ENCODE data around the gene FBRS.
"Not testable (repeated sequence)": the region's sequence is repeated elsewhere in the genome, so short reads cannot be mapped to it uniquely, and the experiment has no call there.

FBRS gene

DNA sequence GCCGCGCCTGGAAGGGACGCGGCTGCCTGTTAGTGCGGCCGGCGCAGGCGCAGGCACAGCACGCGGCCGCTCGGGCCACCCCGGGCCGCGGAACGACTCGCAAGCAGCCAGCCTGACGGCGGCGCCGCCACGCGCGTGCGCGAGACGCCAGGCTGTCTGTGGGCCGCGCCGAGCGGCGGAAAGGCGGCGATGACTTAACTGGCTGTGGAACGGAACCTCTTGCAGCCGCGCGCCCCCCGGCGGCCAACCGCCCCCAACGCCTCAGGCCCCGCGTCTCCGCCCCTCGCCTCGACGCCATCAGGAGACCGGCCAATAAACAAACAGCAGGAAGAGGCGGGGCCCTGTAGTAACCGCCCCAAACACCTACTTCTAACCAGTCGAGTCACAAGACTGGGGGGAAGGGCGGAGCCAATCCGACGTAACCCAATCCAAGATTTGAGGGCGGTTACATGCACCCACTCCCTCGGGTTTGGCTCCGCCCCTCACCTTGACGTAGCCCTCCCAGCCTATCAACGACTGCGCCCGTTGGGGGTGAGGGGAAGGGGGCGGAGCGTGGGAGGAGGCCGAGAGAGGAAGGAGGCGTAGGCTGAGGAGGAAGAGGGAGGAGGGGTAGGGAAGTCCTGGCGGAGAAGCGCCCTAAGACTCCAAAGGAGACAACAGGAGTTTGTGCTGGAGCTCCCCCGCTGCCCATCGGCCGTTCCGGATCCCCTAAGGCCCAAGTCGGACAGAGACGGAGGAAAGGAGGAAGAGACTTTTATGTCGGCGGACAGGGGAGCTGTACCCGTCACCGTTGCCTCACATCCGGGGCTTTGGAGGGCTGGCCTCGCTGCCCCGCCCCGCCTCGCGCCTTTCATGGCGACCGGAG lies at the start of gene FBRS:
FBRS (plus strand) TSS at position 566 of the 865 bp plus-strand sequence. CDS start 1,088 bp downstream, outside the sequence.
- peak; percentile 72 to 74 for ATAC-seq

DNA sequence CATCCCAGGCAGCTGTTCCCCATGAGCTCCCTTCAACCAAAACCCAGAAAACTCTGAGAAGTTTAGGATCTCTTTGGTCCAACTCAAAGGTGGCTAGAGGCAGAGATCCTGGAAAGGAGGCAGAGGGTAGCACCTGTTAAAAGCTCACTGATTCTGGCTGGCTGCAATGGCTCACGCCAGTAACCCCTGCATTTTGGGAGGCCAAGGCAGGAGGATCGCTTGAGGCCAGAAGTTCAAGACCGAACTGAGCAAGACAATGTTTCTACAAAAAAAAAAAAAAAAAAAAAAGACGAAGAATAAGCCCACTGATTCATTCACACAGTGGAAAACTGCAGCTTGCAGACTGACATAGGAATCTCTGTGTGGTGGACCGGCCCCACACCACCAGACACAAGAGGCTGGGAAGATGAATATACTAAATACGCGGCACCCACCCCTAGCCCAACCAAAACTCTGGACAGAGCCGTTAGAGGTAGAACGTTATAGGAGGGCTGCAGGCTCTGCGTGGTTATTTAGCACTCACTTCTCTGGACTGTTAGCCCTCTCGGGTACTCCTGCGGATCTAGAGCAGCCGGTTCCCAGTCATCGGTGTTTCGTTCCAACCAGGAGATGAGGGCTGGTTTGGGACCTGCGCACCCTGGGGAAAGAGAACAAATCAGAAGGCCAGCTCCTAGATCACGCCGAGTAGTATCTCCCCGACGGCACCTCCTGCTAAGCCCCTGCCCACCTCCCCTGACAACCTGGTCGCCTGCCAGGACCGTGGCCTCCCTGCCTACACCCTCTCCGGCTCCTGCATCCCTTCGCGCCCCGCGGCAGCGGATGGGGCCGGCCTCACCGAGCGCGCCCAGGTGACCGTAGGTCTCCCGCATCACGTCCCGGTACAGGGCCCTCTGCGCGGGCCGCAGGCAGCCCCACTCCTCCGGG lies 49.0 kb upstream of the FBRS start:
- ATAC-seq, result peak; percentile 46 to 61

DNA sequence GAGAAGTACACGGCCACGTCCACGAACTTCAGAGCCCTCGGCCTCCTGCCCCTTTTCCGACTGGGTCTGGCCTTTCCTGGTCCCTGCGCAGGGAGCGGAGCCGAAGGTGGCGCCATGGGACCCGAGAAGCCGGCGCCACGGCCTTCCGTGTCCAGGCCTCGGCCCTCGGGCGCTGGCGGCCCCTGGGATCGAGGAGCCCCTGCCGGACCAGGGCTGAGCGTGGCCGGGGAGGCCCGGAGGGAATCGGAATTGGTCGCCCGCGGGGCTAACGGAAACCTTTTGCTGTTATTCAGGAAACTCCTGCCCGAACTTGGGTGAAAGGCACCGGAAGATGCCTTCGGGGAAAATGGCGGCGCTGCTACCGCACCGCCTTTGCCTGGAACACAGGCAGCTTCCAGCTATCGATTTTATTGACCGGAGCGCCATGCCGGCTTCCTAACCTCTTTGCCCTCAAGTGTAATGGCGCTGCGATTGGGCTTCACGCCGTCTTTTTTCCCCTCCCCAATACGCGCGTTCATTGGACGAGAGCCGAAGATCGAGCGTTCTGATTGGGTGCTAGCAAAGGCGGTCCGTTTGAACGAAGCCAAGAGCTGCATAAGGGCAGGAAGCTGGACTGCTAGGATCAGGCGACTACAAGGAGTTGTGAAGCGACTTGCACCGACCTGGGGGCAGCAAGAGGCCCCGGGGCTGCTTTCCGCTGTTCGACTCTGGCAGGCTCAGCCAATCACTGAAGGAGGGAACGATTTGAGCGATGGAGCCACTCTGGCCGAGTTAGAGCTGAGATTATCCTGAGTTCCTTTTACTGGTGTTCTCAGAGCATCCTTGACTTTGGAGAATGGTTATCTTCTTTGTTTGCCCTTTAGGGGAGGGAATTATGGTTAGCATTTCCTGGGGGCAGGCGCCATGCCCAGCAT lies 48.0 kb upstream of the FBRS start, which contains the start of gene ZNF689:
ZNF689 (minus strand) TSS at position 464 of the 914 bp plus-strand sequence; CDS start at position 116, 348 bp downstream.
- ATAC-seq, result peak; percentile 91 to 94

DNA sequence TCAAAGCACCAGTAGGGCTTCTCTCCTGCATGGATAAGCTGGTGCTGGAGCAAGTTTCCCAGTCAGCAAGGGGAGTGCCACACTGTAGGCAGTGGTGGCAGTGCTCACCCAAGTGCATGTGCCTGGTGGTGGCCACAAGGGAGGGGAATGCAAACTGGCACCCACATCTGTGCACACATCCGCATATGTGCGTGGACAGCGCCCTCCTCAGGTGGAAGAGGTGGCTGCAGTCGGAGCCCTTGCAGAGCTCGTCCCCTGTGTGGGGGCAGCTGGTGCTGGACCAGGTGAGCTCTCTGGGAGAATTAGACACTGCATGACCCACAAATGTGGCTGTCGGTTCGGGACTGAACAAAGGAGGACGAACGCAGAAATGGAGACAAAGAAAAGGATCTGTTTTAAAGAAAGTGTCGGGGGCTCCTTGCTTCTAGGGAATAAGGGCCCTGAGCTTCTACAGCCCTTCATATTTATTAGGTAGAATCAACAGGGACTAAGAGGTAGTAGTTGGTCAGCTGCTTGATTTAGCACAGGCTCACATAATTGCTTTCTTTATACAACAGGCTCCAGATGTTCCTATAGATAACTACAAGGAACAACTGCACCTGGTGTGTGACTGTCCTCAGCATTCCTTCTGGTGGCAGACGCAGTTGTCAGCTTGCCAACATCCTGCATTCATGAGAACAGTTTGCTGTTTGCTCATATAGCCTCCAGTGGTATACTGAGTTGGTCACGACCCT lies 42.7 kb upstream of the FBRS start:
- peak; percentile 71 to 72 for ATAC-seq

DNA sequence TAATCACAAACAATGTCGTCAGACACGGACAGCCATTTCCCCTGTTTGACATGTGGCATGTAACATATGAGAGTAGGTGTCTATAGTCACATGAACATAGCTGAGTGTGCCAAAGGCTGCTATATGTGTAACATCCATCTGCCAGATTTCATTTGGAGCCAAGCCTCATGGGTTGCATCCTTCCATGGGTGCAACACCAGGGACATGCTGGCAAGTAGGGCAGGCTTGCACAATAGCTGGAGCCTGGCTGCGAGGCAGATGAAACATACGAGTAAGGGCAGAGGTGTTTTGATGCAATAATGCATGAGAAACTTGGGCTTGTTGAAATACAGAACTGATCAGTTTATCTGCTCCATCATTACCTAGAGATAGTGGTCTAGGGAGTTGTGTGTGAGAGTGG lies 39.0 kb upstream of the FBRS start:
- ATAC-seq, result no peak

DNA sequence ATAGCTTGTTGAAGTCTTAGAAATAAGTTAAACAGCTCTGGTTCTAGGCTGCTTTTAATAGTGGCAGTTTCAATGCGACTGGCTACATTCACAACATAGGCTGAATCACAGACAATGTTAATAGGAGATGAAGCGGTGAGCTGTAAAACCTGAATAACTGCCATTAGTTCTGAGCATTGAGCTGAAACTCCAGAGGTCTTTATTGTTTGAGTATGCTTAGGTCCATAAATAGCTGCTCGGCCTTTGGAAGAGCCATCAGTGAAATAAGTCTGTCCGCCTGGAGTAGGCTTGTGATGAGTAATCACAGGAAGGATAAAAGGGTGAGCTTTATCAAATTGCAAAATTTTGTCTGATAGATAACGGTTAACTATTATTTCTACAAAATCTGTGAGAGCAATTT lies 38.6 kb upstream of the FBRS start:
- no peak for ATAC-seq

DNA sequence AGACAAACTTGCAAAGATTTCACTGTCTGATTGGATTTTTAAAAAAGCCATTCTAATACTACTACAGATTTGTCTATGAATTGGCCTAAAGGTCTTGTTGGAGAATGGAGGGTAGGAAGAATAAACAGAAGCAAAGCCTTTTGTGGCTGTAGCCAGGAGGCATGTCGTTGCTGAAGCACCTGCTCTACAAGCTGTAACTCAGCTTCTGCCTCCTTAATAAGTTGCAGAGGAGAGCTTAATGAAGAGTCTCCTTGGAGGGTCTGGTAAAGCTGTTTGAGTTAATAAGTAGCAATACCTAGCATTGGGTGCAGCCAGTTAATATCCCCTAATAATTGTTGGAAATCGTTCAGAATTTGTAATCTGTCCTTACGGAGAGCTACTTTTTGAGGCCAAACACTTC lies 38.1 kb upstream of the FBRS start:
- ATAC-seq, result no peak

DNA sequence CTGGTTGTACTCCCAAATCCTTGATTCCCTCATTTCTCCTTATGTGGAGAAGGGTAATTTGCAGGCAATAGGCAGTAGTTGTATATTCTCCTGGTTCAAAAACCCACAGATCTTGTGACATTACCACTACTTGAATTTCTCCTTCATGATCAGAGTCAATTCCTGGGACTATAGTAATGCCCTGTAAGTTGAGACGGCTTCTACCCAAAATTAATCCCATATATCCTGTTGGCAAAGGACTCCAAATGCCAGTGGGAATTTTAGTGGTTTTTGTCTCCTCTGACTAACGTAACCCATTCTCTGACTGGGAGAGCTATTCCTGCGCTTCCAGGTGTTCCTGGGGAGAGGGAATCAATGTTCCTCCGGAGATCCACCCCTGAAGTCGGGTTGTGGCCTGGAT lies 36.5 kb upstream of the FBRS start:
- ATAC-seq, result no peak

DNA sequence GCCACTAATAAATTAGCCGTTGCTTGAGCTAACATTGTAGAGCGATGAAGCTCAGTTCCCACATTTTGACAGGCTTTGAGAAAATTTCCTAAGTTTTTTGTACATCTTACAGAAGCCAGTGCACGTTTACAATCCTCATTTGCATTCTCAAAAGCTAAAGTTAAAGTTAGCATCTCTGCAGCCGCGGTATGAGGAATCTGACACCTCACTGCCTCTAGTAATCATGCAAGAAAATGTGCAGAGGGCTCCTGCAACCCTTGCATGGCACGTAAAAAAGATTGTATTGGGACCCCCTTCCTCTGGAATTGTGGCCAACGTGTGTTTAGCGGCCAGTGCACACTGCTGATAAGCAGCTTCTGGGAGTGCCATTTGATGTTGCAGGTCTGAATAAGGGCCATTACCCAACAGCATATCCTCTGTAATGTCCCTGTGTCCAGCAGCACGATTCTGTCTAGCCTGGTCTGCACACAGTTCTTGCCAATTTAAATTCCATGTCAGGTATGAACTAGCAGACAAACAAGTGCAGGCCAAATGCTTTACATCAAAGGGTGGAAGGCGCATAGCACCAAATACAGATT lies 35.7 kb upstream of the FBRS start:
- no peak for ATAC-seq

DNA sequence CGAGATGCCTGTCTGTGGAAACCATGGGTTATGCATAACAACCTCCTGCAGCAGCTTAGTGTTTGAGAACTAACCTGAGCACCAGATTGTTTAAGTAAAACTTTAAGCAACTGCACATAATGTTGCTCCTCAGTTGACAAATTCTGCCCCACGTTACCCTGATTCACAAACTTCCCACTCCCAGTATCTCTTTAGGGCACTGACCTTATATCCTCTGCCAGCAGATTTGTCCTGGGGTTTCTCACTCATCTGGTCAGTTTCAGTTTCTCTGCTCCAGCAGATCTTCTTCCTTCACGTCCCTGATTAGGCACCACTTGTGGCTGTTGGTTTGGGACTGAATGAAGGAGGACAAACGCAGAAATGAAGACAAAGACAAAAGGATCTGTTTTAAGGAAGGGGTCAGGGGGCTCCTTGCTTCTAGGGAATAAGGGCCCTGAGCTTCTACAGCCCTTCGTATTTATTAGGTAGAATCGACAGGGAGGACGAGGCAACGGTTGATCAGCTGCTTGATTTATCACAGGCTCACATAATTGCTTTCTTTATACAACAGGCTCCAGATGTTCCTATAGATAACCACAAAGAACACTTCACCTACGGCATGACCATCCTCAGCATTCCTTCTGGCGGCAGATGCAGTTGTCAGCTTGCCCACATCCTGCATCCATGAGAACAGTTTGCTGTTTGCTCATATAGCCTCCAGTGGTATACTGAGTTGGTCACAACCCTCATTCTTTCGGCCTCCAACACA lies 34.5 kb upstream of the FBRS start:
- ATAC-seq, result no peak

DNA sequence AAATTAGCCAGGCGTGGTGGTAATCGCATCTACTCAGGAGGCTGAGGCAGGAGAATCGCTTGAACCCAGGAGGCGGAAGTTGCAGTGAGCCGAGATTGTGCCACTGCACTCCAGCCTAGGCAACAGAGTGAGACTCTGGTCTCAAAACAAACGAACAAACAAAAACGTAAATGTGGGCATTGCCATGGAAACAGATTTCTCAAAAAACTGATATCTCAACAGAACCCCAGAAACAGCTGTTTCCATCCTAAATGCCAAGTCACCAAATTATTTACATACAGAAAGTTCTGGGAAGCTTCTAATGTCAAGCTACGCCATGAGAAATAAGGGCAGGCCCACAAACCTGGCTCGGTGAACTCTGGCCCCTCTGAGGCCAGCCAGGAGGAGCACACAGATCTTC lies 32.0 kb upstream of the FBRS start:
- no peak for ATAC-seq

DNA sequence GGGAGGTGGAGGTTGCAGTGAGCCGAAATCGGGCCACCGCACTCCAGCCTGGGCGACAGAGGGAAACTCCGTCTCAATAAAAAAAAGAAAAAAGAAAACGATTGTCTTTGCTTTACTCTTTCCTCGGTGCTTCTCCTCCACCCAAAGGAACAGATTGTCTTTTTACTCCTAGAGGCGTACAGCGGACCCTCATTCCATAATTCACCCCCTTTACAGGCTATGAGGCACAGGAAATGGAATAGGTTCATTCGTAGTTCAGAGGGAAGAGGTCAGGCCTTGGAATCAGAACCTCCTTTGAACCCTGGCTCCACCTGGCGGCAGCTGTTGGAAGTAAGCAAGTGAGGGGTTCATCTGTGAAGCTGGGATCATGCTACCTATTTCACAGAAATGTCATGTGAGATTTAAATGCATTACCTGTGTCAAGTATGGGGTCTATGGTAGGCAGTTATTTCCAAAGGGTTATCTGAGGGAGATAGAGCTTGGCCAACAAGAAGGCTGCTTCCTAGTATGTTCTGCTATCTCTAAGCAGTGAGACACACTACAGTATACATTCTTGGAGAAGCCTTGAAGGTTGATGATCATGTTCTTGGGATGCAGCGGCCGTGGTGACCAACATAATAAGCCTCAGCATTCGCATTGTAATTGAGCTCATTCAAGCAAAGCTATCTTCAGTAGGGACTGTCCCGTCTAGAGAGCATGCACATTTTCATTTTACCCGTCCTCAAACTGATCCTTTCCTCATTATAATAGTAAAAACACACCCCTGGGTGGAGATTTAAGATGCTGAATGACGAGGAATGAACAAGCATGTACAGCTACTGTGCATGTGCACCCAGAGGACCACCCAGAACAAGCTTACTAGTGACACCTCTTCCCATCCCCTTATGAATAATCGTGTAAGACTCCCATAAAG lies 29.3 kb upstream of the FBRS start:
- peak; percentile 93 to 95 for ATAC-seq

DNA sequence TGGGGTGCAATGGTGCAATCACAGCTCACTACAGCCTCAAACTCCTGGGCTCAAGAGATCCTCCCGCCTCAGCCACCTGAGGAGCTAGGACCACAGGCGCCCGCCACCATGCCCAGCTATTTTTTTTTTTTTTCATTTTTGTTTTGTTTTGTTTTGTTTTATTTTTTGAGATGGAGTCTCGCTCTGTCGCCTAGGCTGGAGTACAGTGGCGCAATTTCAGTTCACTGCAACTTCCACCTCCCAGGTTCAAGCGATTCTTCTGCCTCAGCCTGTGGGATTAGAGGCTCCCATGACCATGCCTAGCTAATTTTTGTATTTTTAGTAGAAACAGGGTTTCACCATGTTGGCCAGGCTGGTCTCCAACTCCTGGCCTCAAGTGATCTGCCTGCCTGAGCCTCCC lies 25.8 kb upstream of the FBRS start:
- ATAC-seq, result not testable (repeated sequence)

DNA sequence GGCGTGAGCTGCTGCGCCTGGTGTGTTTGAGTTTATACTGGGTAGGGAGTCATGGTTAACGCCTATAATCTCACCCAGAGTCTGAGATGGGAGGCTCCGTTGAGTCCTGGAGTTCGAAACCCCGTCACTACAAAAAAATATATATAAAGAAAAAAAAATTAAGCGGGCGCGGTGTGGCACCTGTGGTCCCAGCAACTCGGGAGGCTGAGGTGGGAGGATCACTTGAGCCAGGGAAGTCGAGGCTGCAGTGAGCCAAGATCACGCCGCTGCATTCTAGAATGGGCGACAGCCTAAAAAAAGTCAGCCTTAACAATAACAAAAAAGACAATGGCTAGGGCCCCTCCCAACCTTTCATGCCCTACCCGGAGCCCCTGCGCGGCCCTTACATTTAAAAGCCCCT lies 24.7 kb upstream of the FBRS start:
- ATAC-seq, result no peak

DNA sequence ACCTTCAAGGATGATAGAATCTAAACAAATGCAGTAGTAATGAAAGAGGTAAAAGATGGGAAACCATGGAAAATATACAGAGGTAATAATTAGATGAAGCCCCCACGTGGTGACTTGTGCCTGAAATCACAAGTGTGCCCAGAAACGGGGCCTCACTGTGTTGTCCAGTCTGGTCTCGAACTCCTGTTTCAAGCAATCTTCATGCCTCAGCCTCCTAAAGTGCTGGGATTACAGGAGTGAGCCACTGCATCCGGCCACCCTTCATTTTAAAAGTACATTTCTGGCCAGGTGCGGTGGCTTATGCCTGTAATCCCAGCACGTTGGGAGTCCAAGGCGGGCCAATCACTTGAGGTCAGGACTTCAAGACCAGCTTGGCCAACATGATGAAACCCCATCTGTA lies 21.6 kb upstream of the FBRS start:
- no peak for ATAC-seq

DNA sequence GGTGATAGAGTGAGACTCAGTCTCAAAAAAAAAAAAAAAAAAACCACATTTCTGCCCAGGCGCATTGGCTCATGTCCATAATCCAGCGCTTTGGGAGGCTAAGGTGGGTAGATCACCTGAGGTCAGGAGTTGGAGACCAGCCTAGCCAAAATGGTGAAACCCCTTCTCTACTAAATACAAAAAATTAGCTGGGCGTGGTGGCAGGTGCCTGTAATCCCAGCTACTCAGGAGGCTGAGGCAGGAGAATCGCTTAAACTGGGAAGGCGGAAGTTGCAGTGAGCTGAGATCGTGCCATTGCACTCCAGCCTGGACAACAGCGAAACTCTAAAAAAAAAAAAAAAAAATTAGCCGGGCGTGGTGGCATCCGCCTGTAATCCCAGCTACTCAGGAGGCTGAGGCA lies 21.1 kb upstream of the FBRS start:
- ATAC-seq, result not testable (repeated sequence)

DNA sequence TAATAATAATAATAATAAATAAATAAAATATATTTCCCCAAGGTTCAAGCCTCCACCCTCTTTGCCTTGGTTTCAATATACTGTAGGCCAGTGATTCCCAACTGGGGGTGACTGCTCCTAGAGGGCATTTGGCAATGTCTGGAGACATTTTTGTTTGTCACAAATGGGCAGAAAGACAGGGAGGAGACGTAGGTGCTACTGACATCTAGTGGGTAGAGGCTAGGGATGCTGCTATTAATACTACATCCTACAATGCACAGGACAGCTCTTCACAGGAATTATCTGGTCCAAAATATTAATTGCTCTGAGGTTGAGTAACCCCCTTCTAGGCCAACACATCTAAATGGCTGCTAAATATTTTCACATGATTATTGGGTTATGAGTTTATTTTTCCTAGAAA lies 20.3 kb upstream of the FBRS start:
- ATAC-seq, result no peak

DNA sequence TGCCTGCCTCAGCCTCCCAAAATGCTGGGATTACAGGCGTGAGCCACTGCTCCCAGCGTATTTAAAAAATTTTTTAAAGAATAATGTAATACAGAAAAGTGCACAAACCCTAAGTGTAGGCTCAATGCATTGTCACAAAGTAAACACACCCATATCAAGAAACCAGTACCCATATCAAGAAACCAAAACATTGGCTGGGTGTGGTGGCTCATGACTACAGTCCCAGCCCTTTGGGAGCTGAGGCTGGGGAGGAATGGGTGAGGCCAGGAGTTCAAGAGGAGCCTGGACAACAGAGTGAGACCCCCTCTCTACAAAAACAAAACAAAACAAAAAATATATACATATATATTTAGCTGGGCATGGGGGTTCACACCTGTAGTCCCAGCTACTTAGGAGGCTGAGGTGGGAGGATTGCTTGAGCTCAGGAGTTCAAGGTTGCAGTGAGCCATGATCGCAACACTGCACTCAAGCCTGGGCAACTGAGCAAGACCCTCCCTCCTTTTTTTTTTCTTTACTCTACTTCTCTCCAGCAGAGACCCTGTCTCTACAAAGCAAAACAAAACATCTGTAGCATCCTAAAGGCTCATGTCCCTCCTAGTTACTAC lies 16.8 kb upstream of the FBRS start:
- no peak for ATAC-seq

DNA sequence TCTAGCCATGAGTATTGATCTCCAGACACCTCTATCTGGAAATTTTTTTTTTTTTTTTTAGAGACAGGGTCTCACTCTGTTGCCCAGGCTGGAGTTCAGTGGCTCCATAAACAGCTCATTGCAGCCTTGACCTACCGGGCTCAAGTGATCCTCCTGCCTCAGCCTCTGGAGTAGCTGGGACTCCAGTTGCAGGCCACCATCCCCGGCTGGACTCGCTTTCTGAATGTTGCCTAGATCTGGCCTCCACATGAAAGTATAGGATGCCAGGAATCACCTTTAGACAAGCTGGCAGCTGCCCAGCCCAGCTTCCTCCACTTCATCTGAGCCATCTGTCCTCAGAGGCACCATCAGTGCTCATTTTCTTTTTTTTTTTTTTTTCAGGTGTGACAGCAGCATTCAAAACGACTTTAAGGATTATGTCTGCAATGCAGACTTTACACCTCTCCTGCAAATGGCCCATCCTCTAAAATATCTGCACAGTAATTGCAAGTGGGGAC lies 13.8 kb upstream of the FBRS start:
- no peak for ATAC-seq
